ENCODE results near the gene DNLZ. TPM values are rescaled to one million over a fixed set of nuclear protein-coding genes. Genes with fewer than 3 reads are reported as not detected.
"Not testable (repeated sequence)": the region's sequence is repeated elsewhere in the genome, so short reads cannot be mapped to it uniquely, and the experiment has no call there.

The DNLZ gene
- total RNA-seq, 3 donors from 2014 or later: 75.5 to 82.7 (median 75.5) TPM

GRCh38 chr9:136352682-136353081, 10.9 kb downstream of the DNLZ start:
- H3K4me1 Mint-ChIP-seq (ENCODE audit: low read depth): no peaks in the 10 kb centered on the region
- H3K4me3 Mint-ChIP-seq: no peak overlapping the region
- ATAC-seq (no peak), DNase-seq (no peak)
- no peaks in the 10 kb centered on the region for H3K36me3 Mint-ChIP-seq (ENCODE audit: insufficient read depth)
- no peaks in the 10 kb centered on the region for H3K27me3 Mint-ChIP-seq (ENCODE audit: low read depth)
- no peaks in the 10 kb centered on the region for H3K9me3 Mint-ChIP-seq

DNA sequence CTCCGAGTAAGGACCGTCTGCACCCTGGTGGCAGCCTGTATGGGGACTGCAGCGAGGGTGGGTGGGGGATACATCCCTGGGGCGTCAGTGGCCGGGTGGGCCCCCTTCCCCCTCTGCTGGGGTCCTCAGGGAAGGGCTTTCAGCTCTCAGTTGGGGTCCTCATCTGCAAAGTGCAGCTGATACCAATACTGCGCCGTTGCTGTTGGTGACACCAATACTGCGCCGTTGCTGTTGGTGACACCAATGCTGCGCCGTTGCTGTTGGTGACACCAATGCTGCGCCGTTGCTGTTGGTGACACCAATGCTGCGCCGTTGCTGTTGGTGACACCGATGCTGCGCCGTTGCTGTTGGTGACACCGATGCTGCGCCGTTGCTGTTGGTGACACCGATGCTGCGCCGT, 11.7 kb downstream of the DNLZ start:
- H3K4me3 Mint-ChIP-seq; H3K27me3 Mint-ChIP-seq (ENCODE audit: low read depth); DNase-seq; H3K9me3 Mint-ChIP-seq; H3K4me1 Mint-ChIP-seq (ENCODE audit: low read depth); ATAC-seq; H3K36me3 Mint-ChIP-seq (ENCODE audit: insufficient read depth): not testable (repeated sequence)

DNA sequence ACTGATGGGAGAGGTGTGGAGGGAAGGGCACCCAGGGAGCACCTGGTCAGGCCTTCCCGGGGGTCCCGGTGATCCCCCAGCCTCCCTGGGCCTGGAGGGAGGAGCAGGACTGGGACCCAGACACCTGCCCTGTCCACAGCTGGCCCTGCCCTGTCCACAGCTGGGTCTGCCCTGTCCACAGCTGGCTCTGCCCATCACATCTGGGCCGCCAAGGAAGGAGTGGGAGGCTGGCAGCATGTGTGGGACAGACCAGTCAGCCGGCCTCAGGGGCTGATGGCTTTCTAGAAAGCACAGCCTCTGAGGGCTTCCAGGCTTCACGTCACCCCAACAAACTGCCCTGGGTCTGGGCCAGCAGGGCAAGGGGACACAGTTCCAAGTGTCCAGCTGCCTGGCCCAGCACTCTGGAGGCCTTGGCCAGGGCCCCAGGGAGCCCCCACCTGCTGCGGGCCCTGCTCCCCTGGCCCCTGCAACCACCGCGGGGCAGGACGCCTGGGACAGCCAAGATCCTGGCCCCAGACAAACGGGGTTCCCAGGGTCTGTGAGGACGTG, 12.2 kb downstream of the DNLZ start:
- ATAC-seq: no peak
- no peak overlapping the region for H3K4me3 Mint-ChIP-seq
- no peak for DNase-seq
- no peaks in the 10 kb centered on the region for H3K36me3 Mint-ChIP-seq (ENCODE audit: insufficient read depth)
- H3K9me3 Mint-ChIP-seq: no peaks in the 10 kb centered on the region
- H3K4me1 Mint-ChIP-seq (ENCODE audit: low read depth): no peaks in the 10 kb centered on the region
- H3K27me3 Mint-ChIP-seq (ENCODE audit: low read depth): no peaks in the 10 kb centered on the region

DNA sequence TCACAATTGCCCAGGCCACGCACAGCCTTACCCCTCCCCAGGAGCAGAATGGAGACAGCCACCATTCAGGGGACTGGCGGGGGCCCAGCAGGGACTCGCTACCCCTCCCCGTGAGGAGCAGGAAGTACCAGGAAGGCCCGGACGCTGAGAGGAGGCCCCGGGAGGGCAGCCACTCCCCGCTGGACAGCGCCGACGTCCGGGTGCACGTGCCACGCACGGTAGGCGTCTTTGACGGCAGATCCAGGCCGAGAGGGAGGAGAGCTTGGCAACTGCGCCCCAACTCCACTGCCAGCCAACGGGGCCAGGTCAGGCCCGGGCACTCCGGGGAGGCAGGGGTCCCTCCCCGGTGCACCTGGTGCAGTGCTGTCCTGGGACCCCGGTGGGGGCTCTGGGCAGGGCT, 14.0 kb downstream of the DNLZ start:
- Mint-ChIP-seq H3K9me3 (no peaks in the 10 kb centered on the region), H3K4me1 (ENCODE audit: low read depth) (no peaks in the 10 kb centered on the region), H3K27me3 (ENCODE audit: low read depth) (no peaks in the 10 kb centered on the region), H3K36me3 (ENCODE audit: insufficient read depth) (no peaks in the 10 kb centered on the region), H3K4me3 (no peak overlapping the region)
- DNase-seq (no peak), ATAC-seq (no peak)

DNA sequence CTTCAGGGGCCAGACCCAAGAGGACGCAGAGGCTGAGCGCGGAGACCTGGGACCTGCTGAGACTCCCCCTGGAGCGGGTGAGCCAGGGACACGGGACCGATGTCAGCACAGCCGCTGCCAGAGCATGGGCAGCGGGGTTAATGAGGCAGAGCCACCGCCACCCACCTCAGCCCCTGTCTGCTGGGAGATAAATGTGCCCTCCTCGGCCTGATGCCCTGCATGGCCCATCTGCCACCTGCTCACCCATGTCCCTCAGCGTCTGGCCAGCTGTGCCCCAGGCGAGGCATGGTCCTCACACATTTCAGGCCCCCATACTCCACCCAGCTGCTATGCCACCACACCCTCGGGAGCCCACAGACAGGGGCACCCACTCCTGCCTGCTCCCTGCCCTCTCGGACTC, 14.9 kb downstream of the DNLZ start:
- H3K4me3 Mint-ChIP-seq: no peak overlapping the region
- DNase-seq (no peak), ATAC-seq (no peak)
- H3K4me1 Mint-ChIP-seq (ENCODE audit: low read depth): no peaks in the 10 kb centered on the region
- H3K27me3 Mint-ChIP-seq (ENCODE audit: low read depth): no peaks in the 10 kb centered on the region
- H3K36me3 Mint-ChIP-seq (ENCODE audit: insufficient read depth): no peaks in the 10 kb centered on the region
- H3K9me3 Mint-ChIP-seq: no peaks in the 10 kb centered on the region

DNA sequence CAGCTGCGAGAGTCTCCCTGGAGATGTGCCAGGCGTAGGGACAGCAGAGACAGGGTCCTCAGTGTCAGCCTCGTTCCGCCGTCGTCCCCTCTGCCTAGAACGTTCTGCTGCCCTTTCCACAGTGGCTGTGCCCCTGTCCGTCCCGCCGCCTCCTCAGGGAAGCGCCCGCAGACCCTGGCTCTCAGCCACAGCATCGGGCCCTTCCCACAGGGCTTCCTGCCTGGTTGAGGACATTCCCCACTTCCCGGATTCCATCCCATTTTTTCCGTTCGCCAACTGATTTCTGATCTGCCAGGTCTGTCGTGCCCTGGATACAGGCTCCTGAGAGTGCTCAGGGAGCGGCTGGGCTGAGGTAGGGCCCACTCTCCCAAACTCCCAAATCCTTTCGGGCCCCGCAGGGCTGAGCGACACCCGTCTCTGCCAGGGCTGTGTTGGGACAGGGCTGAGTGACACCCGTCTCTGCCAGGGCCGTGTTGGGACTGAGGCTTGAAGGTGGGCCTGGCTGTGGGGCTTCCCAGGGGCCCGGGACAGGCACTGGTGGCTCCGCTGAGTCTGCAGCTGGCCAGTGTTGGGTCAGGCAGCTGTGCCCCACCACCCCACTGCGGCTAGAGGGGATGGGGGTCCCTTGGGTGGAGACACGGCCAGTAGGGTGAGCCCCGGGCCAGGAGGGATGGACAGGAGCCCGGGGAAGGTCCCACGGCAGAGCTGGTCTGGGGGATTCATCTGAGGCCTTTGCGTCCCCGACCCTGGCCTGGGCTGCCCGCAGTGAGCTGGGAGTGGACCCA, 15.9 kb downstream of the DNLZ start:
- ATAC-seq (no peak), DNase-seq (no peak)
- Mint-ChIP-seq H3K9me3 (no peaks in the 10 kb centered on the region), H3K4me1 (ENCODE audit: low read depth) (peaks cover 2% of the 10 kb centered on the region), H3K36me3 (ENCODE audit: insufficient read depth) (no peaks in the 10 kb centered on the region), H3K27me3 (ENCODE audit: low read depth) (no peaks in the 10 kb centered on the region), H3K4me3 (no peak overlapping the region)

DNA sequence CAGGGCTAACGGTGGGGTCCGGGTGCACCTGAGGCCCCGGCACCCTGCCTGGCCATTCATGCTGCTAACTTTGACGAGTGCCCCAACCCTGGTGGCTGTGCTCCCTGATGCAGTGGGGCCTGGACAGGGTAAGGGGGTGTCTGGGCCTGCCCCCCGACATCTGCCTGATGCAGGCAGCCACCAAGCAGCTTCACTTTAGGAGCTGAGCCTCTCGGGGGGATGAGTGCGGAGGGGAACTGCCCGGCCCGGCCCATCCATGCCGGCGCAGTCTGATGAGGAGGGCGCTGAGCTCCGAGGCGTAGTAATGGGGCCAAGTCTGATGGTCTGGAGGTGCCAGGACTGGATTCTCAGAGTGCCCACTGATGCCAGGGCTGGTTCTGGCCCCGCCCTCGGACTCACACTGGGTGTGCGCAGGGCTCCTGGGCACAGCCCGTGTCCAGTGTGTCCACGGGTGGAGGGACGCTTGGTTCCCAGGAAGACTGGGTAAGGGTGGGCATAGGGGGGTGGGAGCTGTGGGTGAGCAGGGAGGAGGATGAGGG, 16.5 kb downstream of the DNLZ start:
- H3K36me3 Mint-ChIP-seq (ENCODE audit: insufficient read depth): no peaks in the 10 kb centered on the region
- no peaks in the 10 kb centered on the region for H3K9me3 Mint-ChIP-seq
- no peak for ATAC-seq
- peaks cover 2% of the 10 kb centered on the region for H3K4me1 Mint-ChIP-seq (ENCODE audit: low read depth)
- H3K27me3 Mint-ChIP-seq (ENCODE audit: low read depth): no peaks in the 10 kb centered on the region
- DNase-seq: no peak
- no peak overlapping the region for H3K4me3 Mint-ChIP-seq

- no peaks in the 10 kb centered on the region for H3K36me3 Mint-ChIP-seq (ENCODE audit: insufficient read depth)
- no peak overlapping the region for H3K4me3 Mint-ChIP-seq
- ATAC-seq: no peak
Measured at GRCh38 chr9:136346157-136346481, 17.4 kb downstream of the DNLZ start.

DNA sequence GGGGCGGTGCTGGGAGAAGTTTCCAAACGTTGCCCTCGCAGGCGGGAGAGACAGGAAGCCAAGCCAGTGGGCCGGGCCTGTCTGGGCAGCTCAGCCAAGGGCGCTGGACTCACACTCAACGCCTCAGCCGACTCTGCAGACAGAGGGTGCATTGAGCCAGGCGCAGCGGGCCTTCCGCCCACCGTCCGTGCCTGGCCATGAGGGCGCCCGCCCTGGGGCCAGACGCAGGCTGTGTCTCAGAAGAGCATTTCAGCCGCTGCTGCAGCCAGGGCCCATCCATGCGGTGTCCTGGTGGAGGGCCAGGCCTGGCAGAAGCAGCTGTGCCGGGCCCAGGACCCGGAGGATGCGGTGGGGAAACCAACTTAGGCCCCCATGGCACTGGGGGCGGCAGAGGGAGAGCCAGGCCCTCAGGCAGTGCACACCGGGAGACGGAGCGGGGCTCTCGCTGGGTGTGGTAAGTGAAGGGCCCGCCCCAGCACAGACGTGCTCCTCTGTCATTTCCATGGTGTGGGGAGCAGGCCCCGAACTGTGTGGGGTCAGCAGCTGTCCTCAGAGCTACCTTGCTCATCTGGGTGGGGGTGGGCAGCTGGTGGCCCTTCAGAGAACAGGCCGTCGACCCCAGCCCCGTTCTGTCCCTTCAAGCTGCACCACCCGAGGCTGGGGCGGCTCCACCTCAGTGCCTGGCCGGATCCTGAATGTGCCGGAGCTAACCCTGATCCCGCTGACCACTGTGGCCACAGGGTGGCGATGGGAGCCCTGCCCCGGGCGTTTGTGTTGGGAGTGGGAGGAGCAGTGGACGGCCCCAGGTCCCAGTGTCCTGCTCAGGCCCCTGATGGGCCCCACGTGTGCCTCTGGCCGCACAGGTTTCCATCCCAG, 18.0 kb downstream of the DNLZ start:
- H3K4me3 Mint-ChIP-seq: no peak overlapping the region

More at GRCh38 chr9:136346157-136346481, 17.4 kb downstream of the DNLZ start:
- no peaks in the 10 kb centered on the region for H3K27me3 Mint-ChIP-seq (ENCODE audit: low read depth)
- H3K9me3 Mint-ChIP-seq: no peaks in the 10 kb centered on the region
- H3K4me1 Mint-ChIP-seq (ENCODE audit: low read depth): peaks cover 2% of the 10 kb centered on the region
- no peak for DNase-seq

GRCh38 chr9:136344544-136345280, 18.8 kb downstream of the DNLZ start:
- Mint-ChIP-seq H3K27me3 (ENCODE audit: low read depth) (no peaks in the 10 kb centered on the region), H3K36me3 (ENCODE audit: insufficient read depth) (no peaks in the 10 kb centered on the region), H3K4me1 (ENCODE audit: low read depth) (peaks cover 2% of the 10 kb centered on the region), H3K4me3 (no peak overlapping the region), H3K9me3 (no peaks in the 10 kb centered on the region)
- no peak for DNase-seq
- ATAC-seq: no peak

More for the DNA sequence above, 18.0 kb downstream of the DNLZ start:
- ATAC-seq (no peak), DNase-seq (no peak)
- Mint-ChIP-seq H3K4me1 (ENCODE audit: low read depth) (peaks cover 2% of the 10 kb centered on the region), H3K9me3 (no peaks in the 10 kb centered on the region), H3K36me3 (ENCODE audit: insufficient read depth) (no peaks in the 10 kb centered on the region), H3K27me3 (ENCODE audit: low read depth) (no peaks in the 10 kb centered on the region)

DNA sequence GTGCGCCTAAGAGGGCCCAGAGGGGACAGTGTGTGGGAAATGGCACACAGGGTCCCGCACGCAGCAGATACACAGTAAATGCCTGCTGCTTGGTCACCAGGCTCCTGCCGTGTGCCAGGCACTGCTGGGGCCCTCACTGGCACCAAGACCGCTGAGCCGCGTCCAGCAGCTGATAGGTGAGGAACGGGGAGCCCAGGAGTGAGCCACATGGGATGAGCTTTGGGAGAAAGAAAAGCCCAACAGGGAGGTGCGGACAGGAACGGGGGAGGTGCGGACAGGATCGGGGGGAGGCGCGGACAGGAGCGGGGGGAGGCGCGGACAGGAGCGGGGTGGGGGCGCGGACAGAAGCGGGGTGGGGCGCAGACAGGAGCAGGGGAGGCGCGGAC, 19.7 kb downstream of the DNLZ start:
- Mint-ChIP-seq H3K9me3 (no peaks in the 10 kb centered on the region), H3K27me3 (ENCODE audit: low read depth) (no peaks in the 10 kb centered on the region), H3K4me1 (ENCODE audit: low read depth) (peaks cover 2% of the 10 kb centered on the region), H3K36me3 (ENCODE audit: insufficient read depth) (no peaks in the 10 kb centered on the region), H3K4me3 (no peak overlapping the region)
- DNase-seq (no peak), ATAC-seq (no peak)

- no peaks in the 10 kb centered on the region for H3K36me3 Mint-ChIP-seq (ENCODE audit: insufficient read depth)
- ATAC-seq: peak in 1 of 2 donors; percentile 3
- H3K4me1 Mint-ChIP-seq (ENCODE audit: low read depth): peaks cover 2% of the 10 kb centered on the region
- DNase-seq: no peak
- no peaks in the 10 kb centered on the region for H3K9me3 Mint-ChIP-seq
- no peaks in the 10 kb centered on the region for H3K27me3 Mint-ChIP-seq (ENCODE audit: low read depth)
- H3K4me3 Mint-ChIP-seq: no peak overlapping the region
Measured at GRCh38 chr9:136343121-136343883, 20.2 kb downstream of the DNLZ start.

DNA sequence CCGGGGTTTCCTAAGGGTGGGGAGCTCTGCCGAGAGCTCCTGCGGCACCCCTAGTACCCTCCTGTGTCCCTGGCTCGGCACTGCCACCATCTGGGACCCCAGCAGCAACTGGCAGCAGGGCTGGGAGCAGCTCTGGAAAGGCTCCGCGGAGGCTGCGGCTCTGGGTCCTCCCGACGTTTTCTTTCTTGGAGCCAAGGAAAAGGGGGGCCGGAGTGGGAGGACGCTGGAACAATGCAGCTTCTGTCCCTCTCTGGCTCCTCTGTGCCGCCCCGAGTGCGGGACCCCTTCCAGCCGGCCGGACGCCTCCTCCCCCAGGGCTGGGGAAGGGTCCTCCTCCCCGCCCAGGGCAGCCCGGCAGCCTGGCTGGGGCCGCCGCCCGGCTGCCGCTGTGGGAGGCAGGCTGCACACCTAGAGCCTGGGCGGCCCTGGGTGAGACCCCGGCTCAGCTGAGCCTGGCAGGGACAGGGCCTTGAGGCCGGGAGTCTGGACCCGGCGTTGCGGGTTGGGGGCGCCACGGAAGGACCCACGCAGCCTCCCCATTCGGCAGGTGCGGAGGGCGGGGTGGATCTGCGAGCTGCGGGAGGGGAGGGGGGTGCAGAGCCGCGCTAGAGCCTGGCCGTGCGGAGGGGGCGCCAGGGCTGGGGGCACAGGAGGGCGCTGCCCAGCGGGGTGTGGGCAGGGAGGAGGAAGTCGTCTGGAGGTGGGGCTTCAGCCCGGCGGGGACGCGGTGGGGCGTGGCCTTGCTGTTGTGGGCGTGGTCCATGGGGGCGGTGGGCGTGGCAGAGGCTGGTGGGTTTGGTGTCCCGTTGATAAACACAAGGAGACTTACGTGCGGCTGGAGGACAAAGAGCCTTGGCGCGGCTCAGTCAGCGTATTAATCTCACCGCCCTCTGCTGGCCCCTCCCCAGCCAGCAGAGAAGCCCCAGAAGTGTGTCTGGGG, 21.1 kb downstream of the DNLZ start:
- no peak overlapping the region for H3K4me3 Mint-ChIP-seq
- peaks cover 2% of the 10 kb centered on the region for H3K4me1 Mint-ChIP-seq (ENCODE audit: low read depth)
- DNase-seq (peak; percentile 46), ATAC-seq (peak; percentile 55 to 69)
- no peaks in the 10 kb centered on the region for H3K9me3 Mint-ChIP-seq
- no peaks in the 10 kb centered on the region for H3K36me3 Mint-ChIP-seq (ENCODE audit: insufficient read depth)
- H3K27me3 Mint-ChIP-seq (ENCODE audit: low read depth): no peaks in the 10 kb centered on the region

Measured in activated T-cell treated with anti-CD3 and anti-CD28 coated beads, Interleukin-2, amount 50 U/mL, for 4 hours (primary cell).